Measurements from ENCODE around the gene CACNB3. TPM values are rescaled to one million over a fixed set of nuclear protein-coding genes. Genes with fewer than 3 reads are reported as not detected.
"Not testable (repeated sequence)": the region's sequence is repeated elsewhere in the genome, so short reads cannot be mapped to it uniquely, and the experiment has no call there.

The CACNB3 gene
- total RNA-seq, 1 experiment from 2014 or later = 8.9 TPM

DNA sequence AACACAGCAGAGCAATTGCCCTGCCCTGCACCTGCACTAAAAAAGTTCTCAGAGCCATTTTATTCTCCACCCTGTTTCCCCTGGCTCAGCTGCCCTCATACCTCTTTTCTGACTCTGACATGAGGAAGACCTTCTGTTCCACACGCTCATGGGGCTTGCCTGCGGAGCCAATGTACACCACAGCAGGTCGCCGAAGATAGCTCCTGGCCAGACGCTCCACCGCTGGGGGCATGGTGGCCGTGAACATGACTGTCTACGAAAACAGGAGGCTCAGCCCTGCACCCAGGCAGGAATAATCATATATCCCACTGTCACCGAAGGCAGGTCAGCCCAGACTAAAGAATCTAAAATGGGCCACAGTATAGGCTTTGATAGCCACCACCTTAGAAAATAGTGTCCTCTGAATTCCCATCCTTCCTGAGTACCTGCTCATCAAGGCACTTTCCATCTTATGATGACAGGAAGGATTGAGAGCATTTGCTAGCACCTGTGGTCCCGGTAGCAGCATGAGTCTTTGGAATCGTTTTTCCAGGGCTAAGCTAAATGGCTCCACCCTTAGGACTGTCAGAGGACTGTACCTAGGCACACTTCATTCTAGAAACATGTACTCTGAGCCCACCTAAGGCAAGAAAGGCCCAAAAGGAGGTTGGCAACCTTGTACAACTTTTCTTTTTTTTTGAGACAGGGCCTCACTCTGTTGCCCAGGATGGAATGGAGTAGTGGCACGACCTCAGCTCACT is 14.2 kb downstream of the CACNB3 start:
- Histone ChIP-seq H3K27me3 (replicated peaks) (no peaks in the 10 kb centered on the region), H3K36me3 (peaks cover 100% of the 10 kb centered on the region)

DNA sequence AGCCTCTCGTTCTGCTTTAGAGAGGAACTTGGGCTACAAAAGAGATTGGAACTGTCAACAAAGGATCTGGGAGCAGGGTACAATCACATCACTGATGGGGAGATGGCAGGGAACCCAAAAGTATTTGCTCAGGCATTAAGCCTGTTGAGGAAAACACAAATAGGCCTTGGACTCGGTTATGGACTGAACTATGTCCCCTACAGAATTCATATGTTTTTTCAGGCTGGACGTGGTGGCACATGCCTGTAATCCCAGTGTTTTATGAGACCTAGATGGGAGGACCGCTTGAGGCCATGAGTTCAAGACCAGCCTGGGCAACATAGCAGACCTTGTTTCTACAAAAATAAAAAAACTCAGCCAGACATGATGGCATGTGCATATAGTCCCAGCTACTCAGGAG is 19.8 kb downstream of the CACNB3 start:
- Histone ChIP-seq H3K36me3 (peaks cover 82% of the 10 kb centered on the region), H3K9me3 (replicated peaks) (no peaks in the 10 kb centered on the region)

More for the DNA sequence above, 14.2 kb downstream of the CACNB3 start:
- Histone ChIP-seq H3K4me1 (replicated peaks) (no peaks in the 10 kb centered on the region), H3K9me3 (replicated peaks) (no peaks in the 10 kb centered on the region), H3K27ac (no peak overlapping the region), H3K4me3 (no peak overlapping the region)
- no peak for DNase-seq (ENCODE audit: low read depth in 1 of 2, low spot score in 2 of 2)

GRCh38 chr12:48842021-48842420 is 23.7 kb downstream of the CACNB3 start:
- DNase-seq (ENCODE audit: low read depth in 1 of 2, low spot score in 2 of 2); H3K9me3 ChIP-seq (replicated peaks): not testable (repeated sequence)

More for the DNA sequence above, 19.8 kb downstream of the CACNB3 start:
- H3K27ac ChIP-seq = no peak overlapping the region
- no peaks in the 10 kb centered on the region for H3K4me1 ChIP-seq (replicated peaks)
- DNase-seq (ENCODE audit: low read depth in 1 of 2, low spot score in 2 of 2) = no peak
- no peaks in the 10 kb centered on the region for H3K27me3 ChIP-seq (replicated peaks)
- H3K4me3 ChIP-seq = no peak overlapping the region

DNA sequence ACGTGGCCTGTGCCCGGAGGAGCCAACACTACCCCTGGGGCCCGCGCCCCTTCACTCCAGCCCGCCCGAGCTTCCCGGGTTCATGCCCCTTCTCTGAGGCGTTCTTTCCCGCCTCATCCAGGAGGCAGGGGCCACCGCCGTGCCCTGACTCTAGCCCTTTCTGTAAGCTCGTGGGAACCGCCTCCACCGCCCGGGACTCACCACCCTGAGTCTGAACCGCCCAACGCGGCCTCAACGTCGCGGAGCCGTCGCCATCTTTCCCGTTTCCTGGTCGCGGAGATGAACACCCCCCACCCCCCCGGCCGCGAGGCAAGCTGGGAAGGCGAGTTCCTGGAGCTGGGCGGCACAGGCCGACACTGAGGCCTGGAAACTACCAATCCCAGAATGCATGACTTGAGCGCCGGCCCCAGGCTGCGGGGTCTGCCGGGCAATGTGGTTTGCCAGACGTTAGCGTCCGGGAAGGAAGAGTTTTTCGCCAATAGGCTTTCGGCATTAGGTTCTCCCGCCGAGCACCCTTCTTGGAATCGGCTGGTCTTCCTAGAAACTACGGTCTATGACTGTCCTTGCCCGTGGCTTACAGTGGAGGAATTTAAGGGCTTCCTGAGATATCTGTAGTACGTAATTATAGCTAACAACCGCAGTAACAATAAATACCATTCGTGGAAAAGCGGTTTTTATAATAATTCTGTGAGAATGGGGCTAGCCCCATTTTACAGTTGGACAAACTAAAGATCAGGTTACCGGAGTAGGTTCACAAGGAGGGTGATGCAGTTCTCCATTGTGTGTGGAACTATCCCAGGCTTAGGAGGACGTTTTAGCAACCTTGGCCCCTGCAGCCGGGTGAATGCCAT is 33.8 kb downstream of the CACNB3 start, which contains the start of gene DDX23:
Gene DDX23 (minus strand): TSS at position 281 of the 851 bp plus-strand sequence. CDS start 6,381 bp downstream, outside the sequence.
- peaks cover 13% of the 10 kb centered on the region for H3K4me1 ChIP-seq (replicated peaks)
- H3K27ac ChIP-seq = peak within 1 kb of the TSS; percentile 58
- peak; percentile 91 to 96 for DNase-seq (ENCODE audit: low read depth in 1 of 2, low spot score in 2 of 2)
- no peaks in the 10 kb centered on the region for H3K27me3 ChIP-seq (replicated peaks)
- H3K4me3 ChIP-seq = peak within 1 kb of the TSS; percentile 68
- no peaks in the 10 kb centered on the region for H3K9me3 ChIP-seq (replicated peaks)
- H3K36me3 ChIP-seq = peaks cover 23% of the 10 kb centered on the region

More at GRCh38 chr12:48842021-48842420, 23.7 kb downstream of the CACNB3 start:
- peaks cover 76% of the 10 kb centered on the region for H3K36me3 ChIP-seq
- not testable (repeated sequence) for H3K27ac ChIP-seq; H3K4me3 ChIP-seq; H3K4me1 ChIP-seq (replicated peaks); H3K27me3 ChIP-seq (replicated peaks)

GRCh38 chr12:48852734-48853688 is 34.7 kb downstream of the CACNB3 start:
- Histone ChIP-seq H3K4me3 (peak overlapping the region; percentile 68), H3K4me1 (replicated peaks) (peaks cover 13% of the 10 kb centered on the region), H3K36me3 (peaks cover 19% of the 10 kb centered on the region), H3K9me3 (replicated peaks) (no peaks in the 10 kb centered on the region), H3K27ac (0 out of 2 replicates have a peak overlapping the region, but pooled peaks have one; percentile 2), H3K27me3 (replicated peaks) (no peaks in the 10 kb centered on the region)
- DNase-seq (ENCODE audit: low read depth in 1 of 2, low spot score in 2 of 2) = peak; percentile 81 to 88

- H3K27ac ChIP-seq = no peak overlapping the region
- no peaks in the 10 kb centered on the region for H3K27me3 ChIP-seq (replicated peaks)
- no peak overlapping the region for H3K4me3 ChIP-seq
- DNase-seq (ENCODE audit: low read depth in 1 of 2, low spot score in 2 of 2) = no peak
- no peaks in the 10 kb centered on the region for H3K9me3 ChIP-seq (replicated peaks)
- H3K36me3 ChIP-seq = peaks cover 19% of the 10 kb centered on the region
- H3K4me1 ChIP-seq (replicated peaks) = peaks cover 13% of the 10 kb centered on the region
These were observed 36.2 kb downstream of the CACNB3 start for GRCh38 chr12:48854488-48854887.

- Histone ChIP-seq H3K36me3 (peaks cover 14% of the 10 kb centered on the region), H3K4me1 (replicated peaks) (peaks cover 13% of the 10 kb centered on the region)
- not testable (repeated sequence) for DNase-seq (ENCODE audit: low read depth in 1 of 2, low spot score in 2 of 2); H3K9me3 ChIP-seq (replicated peaks); H3K27ac ChIP-seq; H3K4me3 ChIP-seq; H3K27me3 ChIP-seq (replicated peaks)
These were observed 36.6 kb downstream of the CACNB3 start for GRCh38 chr12:48854932-48855331.

DNA sequence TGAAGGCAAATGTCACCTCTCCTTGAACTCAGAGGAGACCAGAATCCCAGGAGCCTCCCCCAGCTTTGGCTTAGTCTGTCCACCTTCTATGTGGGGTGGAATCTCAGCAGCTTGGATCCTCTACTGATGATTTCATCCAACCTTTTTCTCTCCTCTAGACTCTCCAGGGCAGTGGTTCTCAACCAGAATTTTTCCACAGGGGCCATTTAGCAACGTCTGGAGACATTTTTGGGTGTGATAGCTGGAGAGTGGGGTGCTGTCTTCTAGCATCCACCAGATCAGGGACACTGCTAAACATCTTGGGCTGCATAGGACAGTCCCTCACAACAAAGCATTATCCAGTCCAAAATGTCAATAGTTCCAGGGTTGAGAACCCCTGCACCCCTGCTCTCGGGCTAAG is 38.1 kb downstream of the CACNB3 start:
- DNase-seq (ENCODE audit: low read depth in 1 of 2, low spot score in 2 of 2) = no peak

GRCh38 chr12:48857278-48857994 is 39.1 kb downstream of the CACNB3 start:
- H3K9me3 ChIP-seq (replicated peaks) = no peaks in the 10 kb centered on the region
- DNase-seq (ENCODE audit: low read depth in 1 of 2, low spot score in 2 of 2) = no peak
- H3K36me3 ChIP-seq = no peaks in the 10 kb centered on the region
- H3K4me1 ChIP-seq (replicated peaks) = peaks cover 7% of the 10 kb centered on the region
- H3K27me3 ChIP-seq (replicated peaks) = no peaks in the 10 kb centered on the region
- no peak overlapping the region for H3K27ac ChIP-seq
- H3K4me3 ChIP-seq = no peak overlapping the region

More for the DNA sequence above, 38.1 kb downstream of the CACNB3 start:
- no peaks in the 10 kb centered on the region for H3K27me3 ChIP-seq (replicated peaks)
- no peaks in the 10 kb centered on the region for H3K9me3 ChIP-seq (replicated peaks)
- peaks cover 8% of the 10 kb centered on the region for H3K4me1 ChIP-seq (replicated peaks)
- H3K27ac ChIP-seq = no peak overlapping the region
- H3K36me3 ChIP-seq = peaks cover 3% of the 10 kb centered on the region; the same call in 1 of the 2 replicates
- no peak overlapping the region for H3K4me3 ChIP-seq

DNA sequence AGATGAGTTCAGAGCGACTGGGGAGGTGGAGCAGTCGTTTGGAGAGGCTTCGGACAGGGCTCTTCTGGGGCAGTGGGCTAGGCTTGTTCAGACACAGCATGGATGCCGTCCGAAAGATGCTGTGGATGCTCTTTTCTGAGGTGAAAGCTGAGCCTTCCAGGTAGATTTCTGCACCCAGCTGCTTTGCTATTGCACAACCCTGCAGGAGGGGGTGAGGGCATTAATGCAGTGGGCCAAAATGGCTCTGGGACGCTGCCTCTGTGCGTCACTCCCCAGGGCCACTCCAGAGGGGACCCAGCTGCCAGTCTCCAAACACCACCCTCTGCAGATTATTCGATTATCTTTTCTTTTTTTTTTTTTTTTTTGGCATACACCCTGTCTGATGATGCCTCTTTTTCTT is 39.7 kb downstream of the CACNB3 start:
- H3K27ac ChIP-seq = no peak overlapping the region
- H3K36me3 ChIP-seq = no peaks in the 10 kb centered on the region
- peaks cover 1% of the 10 kb centered on the region for H3K4me1 ChIP-seq (replicated peaks)
- H3K4me3 ChIP-seq = no peak overlapping the region
- DNase-seq (ENCODE audit: low read depth in 1 of 2, low spot score in 2 of 2) = no peak
- no peaks in the 10 kb centered on the region for H3K27me3 ChIP-seq (replicated peaks)
- no peaks in the 10 kb centered on the region for H3K9me3 ChIP-seq (replicated peaks)

- peaks cover 5% of the 10 kb centered on the region for H3K27me3 ChIP-seq (replicated peaks)
- no peak overlapping the region for H3K4me3 ChIP-seq
- no peaks in the 10 kb centered on the region for H3K9me3 ChIP-seq (replicated peaks)
- H3K4me1 ChIP-seq (replicated peaks) = no peaks in the 10 kb centered on the region
- H3K27ac ChIP-seq = no peak overlapping the region
- no peak for DNase-seq (ENCODE audit: low read depth in 1 of 2, low spot score in 2 of 2)
- no peaks in the 10 kb centered on the region for H3K36me3 ChIP-seq
These were observed 41.3 kb downstream of the CACNB3 start for GRCh38 chr12:48859607-48860006.

GRCh38 chr12:48860236-48860635 is 41.9 kb downstream of the CACNB3 start:
- H3K27ac ChIP-seq; H3K4me3 ChIP-seq; DNase-seq (ENCODE audit: low read depth in 1 of 2, low spot score in 2 of 2); H3K36me3 ChIP-seq; H3K4me1 ChIP-seq (replicated peaks); H3K9me3 ChIP-seq (replicated peaks): not testable (repeated sequence)
- peaks cover 11% of the 10 kb centered on the region for H3K27me3 ChIP-seq (replicated peaks)

Data from SJSA1 (cell line).